HG03469 (cell line): ENCODE measurements around the gene PCDHA13.
"Not testable (repeated sequence)": the region's sequence is repeated elsewhere in the genome, so short reads cannot be mapped to it uniquely, and the experiment has no call there.

Experiments
- ATAC-seq: cut with Tn5 transposase; IDR thresholded peaks from one replicate; pipeline ENCODE4 v1.9.1; 2021; ENCODE audit warnings: mild to moderate bottlenecking, moderate library complexity, moderate number of reproducible peaks; ENCODE audit not compliant: unreplicated experiment

PCDHA13 gene

DNA sequence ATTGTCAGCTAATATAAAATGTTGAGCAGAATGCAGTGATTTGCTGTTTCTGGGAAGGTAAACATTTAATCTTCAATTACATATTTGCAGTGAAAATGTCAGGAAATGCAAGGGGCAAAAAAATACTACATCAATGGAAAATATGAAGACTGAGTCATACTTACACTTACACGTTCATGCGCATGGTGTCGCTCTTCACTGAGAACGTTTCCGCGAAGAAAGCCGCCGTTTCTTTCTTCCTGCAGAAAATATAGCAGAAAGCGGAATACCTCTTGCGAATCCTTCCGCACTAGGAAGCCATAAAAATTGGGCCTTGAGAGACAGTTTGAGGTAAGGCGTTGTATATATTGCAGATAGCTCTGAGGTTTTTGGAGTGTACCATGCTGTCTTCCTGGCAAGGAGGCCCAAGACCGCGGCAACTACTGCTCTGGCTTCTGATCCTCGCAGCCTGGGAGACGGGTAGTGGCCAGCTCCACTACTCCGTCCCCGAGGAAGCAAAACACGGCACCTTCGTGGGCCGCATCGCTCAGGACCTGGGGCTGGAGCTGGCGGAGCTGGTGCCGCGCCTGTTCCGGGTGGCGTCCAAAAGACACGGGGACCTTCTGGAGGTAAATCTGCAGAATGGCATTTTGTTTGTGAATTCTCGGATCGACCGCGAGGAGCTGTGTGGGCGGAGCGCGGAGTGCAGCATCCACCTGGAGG, at the start of gene PCDHA13:
PCDHA13 (plus strand) TSS at position 236 of the 702 bp plus-strand sequence; CDS start at position 381, 145 bp downstream.
- ATAC-seq = no peak

- no peak for ATAC-seq
Observed at GRCh38 chr5:140833993-140834392, 47.9 kb upstream of the PCDHA13 start, which contains the start of gene PCDHA7. PCDHA7 (plus strand) TSS chr5:140834269; CDS start chr5:140834384, 115 bp downstream.

DNA sequence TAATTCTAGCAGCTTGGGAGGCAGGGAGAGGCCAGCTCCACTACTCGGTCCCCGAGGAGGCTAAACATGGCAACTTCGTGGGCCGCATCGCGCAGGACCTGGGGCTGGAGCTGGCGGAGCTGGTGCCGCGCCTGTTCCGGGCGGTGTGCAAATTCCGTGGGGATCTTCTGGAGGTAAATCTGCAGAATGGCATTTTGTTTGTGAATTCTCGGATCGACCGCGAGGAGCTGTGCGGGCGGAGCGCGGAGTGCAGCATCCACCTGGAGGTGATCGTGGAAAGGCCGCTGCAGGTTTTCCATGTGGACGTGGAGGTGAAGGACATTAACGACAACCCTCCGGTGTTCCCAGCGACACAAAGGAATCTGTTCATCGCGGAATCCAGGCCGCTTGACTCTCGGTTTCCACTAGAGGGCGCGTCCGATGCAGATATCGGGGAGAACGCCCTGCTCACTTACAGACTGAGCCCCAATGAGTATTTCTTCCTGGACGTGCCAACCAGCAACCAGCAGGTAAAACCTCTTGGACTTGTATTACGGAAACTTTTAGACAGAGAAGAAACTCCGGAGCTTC, 47.4 kb upstream of the PCDHA13 start:
- ATAC-seq = not testable (repeated sequence)

- no peak for ATAC-seq
Observed at GRCh38 chr5:140835622-140836510, 46.1 kb upstream of the PCDHA13 start.

DNA sequence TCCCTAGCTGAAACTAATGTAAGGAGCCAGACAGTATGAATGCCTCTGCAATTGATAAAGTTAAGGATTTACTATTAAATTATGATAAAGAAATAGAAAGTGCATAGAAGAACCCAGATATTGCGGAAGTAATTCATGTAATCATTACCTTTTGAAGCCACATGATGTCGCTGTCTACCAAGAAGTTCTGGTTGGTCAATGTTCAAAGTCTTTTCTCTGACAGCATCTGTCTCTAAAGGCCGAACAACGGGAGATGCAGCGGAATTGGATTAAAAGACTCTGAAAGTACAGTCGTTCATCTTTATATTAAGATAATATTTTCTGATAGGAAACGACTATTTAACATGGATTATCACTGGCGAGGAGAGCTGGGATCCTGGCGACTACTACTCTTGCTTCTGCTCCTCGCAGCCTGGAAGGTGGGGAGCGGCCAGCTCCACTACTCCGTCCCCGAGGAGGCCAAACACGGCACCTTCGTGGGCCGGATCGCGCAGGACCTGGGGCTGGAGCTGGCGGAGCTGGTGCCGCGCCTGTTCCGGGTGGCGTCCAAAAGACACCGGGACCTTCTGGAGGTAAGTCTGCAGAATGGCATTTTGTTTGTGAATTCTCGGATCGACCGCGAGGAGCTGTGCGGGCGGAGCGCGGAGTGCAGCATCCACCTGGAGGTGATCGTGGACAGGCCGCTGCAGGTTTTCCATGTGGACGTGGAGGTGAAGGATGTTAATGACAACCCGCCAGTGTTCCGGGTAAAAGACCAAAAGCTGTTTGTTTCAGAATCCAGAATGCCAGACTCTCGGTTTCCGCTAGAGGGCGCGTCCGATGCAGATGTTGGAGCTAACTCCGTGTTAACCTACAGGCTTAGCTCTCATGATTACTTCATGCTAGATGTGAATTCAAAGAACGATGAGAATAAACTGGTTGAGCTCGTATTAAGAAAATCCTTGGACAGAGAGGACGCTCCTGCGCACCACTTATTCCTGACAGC, 40.7 kb upstream of the PCDHA13 start, which contains the start of gene PCDHA8:
PCDHA8 (plus strand) TSS at position 210 of the 985 bp plus-strand sequence; CDS start at position 345, 135 bp downstream.
- ATAC-seq = no peak

DNA sequence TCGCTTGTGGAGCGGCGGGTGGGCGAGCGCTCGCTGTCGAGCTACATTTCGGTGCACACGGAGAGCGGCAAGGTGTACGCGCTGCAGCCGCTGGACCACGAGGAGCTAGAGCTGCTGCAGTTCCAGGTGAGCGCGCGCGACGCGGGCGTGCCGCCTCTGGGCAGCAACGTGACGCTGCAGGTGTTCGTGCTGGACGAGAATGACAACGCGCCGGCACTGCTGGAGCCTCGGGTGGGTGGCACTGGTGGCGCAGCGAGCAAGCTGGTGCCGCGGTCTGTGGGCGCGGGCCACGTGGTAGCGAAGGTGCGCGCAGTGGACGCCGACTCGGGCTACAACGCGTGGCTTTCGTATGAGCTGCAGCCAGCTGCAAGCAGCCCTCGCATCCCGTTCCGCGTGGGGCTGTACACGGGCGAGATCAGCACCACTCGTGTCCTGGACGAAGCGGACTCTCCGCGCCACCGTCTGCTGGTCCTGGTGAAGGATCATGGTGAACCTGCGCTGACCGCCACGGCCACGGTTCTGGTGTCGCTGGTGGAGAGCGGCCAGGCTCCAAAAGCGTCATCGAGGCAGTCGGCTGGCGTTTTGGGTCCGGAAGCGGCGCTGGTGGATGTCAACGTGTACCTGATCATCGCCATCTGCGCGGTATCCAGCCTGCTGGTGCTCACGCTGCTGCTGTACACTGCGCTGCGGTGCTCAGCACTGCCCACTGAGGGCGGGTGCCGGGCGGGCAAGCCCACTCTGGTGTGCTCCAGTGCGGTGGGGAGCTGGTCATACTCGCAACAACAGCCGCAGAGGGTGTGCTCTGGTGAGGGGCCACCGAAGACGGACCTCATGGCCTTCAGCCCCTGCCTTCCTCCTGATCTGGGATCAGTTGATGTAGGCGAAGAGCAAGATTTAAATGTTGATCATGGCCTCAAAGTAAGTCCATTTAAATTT, 38.9 kb upstream of the PCDHA13 start:
- no peak for ATAC-seq

DNA sequence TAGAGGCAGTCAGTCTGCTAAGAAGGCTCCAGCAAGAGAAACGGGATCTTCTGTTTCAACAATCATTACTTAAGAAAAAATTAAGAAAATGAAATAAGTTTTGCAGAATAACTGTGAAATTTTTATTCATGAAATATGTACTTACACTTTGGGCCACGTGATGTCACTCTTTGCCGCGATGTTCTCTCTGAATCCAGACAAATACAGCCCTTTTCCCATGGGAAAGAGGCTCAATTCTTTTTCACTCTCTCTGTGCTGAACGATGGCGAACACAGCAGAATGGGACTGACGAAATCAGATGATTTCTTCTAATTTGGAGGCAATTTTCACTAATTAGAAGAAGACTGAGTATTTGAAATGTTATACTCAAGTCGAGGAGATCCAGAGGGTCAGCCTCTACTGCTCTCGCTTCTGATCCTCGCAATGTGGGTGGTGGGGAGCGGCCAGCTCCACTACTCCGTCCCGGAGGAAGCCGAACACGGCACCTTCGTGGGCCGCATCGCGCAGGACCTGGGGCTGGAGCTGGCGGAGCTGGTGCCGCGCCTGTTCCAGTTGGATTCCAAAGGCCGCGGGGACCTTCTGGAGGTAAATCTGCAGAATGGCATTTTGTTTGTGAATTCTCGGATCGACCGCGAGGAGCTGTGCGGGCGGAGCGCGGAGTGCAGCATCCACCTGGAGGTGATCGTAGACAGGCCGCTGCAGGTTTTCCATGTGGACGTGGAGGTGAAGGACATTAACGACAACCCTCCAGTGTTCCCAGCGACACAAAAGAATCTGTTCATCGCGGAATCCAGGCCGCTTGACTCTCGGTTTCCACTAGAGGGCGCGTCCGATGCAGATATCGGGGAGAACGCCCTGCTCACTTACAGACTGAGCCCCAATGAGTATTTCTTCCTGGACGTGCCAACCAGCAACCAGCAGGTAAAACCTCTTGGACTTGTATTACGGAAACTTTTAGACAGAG, 33.5 kb upstream of the PCDHA13 start, which contains the start of gene PCDHA9:
PCDHA9 (plus strand) TSS at position 244 of the 964 bp plus-strand sequence; CDS start at position 358, 114 bp downstream.
- ATAC-seq = not testable (repeated sequence)

GRCh38 chr5:140849831-140850634, 31.9 kb upstream of the PCDHA13 start:
- not testable (repeated sequence) for ATAC-seq

DNA sequence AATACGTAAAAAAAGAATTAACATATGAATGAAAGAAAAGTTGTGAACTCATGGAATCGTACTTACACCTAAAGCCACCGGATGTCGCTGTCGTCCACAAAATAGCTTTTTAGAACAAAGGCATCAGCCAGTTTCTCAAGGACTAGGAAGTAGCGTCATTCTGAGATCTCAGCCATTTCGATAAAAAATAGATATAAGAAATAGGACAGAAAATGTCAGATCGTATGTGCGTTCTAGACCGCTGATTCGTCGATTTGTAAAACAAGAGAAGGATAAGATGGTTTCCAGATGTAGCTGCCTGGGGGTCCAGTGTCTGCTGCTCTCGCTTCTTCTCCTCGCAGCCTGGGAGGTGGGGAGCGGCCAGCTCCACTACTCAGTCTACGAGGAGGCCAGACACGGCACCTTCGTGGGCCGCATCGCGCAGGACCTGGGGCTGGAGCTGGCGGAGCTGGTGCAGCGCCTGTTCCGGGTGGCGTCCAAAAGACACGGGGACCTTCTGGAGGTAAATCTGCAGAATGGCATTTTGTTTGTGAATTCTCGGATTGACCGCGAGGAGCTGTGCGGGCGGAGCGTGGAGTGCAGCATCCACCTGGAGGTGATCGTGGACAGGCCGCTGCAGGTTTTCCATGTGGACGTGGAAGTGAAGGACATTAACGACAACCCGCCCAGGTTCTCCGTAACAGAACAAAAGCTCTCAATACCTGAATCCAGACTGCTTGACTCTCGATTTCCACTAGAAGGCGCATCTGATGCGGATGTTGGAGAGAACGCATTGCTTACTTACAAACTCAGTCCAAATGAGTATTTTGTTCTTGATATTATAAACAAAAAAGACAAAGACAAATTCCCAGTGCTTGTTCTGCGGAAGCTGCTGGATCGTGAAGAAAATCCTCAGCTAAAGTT, 25.9 kb upstream of the PCDHA13 start, which contains the start of gene PCDHA10:
PCDHA10 (plus strand) TSS at position 126 of the 903 bp plus-strand sequence; CDS start at position 278, 152 bp downstream.
- ATAC-seq = no peak

DNA sequence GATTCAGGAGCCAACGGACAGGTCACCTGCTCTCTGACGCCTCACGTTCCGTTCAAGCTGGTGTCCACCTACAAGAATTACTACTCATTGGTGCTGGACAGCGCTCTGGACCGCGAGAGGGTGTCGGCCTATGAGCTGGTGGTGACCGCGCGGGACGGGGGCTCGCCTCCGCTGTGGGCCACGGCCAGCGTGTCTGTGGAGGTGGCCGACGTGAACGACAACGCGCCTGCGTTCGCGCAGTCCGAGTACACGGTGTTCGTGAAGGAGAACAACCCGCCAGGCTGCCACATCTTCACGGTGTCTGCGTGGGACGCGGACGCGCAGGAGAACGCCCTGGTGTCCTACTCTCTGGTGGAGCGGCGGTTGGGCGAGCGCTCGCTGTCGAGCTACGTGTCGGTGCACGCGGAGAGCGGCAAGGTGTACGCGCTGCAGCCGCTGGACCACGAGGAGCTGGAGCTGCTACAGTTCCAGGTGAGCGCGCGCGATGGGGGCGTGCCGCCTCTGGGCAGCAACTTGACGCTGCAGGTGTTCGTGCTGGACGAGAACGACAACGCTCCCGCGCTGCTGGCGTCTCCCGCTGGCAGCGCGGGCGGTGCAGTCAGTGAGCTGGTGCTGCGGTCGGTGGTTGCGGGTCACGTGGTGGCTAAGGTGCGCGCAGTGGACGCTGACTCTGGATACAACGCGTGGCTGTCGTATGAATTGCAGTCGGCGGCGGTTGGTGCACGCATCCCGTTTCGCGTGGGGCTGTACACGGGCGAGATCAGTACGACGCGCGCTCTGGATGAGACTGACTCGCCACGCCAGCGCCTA, 24.5 kb upstream of the PCDHA13 start:
- no peak for ATAC-seq

DNA sequence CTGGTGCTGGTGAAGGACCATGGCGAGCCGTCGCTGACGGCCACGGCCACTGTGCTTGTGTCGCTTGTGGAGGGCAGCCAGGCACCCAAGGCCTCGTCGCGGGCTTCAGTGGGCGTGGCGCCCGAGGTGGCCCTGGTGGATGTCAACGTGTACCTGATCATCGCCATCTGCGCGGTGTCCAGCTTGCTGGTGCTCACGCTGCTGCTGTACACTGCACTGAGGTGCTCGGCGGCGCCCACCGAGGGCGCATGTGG, 24.0 kb upstream of the PCDHA13 start:
- ATAC-seq = no peak

GRCh38 chr5:140862441-140863295, 19.3 kb upstream of the PCDHA13 start:
- ATAC-seq = no peak

DNA sequence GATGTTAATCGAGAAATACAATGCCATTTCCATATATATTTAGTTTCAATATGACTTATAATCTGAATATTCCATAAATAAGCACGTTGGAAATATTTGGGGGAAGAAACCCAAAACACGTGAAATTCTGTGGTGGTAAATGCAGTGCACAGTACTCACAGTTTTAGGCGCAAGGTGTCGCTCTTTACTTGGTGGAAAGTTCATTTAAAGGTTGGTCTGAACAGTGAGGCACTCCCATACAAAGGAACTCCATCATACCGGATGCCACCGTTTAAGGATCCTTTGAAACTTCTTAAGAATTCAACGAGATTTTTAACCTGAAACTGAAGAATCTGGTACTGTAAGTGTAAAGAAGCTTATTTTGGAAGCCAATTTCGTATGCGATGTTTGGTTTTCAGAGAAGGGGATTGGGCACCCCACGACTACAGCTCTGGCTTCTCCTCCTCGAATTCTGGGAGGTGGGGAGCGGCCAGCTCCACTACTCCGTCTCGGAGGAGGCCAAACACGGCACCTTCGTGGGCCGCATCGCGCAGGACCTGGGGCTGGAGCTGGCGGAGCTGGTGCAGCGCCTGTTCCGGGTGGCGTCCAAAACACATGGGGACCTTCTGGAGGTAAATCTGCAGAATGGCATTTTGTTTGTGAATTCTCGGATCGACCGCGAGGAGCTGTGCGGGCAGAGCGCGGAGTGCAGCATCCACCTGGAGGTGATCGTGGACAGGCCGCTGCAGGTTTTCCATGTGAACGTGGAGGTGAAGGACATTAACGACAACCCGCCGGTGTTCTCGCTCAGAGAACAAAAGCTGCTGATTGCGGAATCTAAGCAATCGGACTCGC, 13.0 kb upstream of the PCDHA13 start, which contains the start of gene PCDHA11:
PCDHA11 (plus strand) TSS at position 237 of the 834 bp plus-strand sequence; CDS start at position 384, 147 bp downstream.
- ATAC-seq = no peak
